ENCODE data around the gene REC8. TPM values are rescaled to one million over a fixed set of nuclear protein-coding genes. Genes with fewer than 3 reads are reported as not detected.

The REC8 gene
- polyA plus RNA-seq, 1 donor (not counting 4 experiments of a cell fraction or from before 2014, with no cell fraction given), result 6.3 TPM

DNA sequence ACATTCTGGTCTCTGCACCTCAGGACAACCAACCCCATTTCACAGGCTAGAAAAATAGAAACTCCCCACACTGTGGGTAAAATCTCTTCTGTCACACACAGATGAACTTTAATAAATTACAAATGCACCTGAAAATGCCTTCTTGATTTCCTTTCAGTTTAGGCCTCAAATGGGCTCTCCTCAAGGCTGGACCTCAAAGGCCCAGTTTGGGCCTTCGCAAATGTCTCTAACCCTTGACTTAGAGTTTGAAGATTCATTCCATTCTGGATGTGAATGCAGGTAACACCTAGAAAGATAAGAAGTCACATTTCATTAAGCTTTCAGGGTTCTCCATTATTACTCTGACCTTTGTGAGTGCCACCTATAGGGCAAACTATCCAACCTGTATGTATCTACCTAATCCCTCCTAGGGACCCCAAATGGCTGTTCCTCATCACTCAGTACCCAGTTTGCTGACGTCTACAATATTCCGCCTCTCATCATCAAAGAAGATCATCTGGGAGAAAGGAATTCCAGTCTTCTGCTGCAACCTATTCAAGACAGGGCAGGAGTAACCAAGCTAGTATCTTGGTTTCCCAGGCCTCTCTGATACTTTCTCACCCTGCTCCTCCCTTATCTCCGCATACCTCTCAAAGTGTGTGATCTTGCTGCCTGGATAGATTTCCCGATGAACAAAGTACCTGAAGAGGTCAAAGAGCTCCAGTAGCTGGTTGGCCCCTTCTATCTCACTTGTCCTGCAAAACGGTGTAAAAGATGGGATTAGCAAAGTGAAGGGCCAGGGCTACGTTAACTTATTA, 42.2 kb downstream of the REC8 start:
- peak overlapping the region; percentile 59 to 85 (median 82) for H3K4me3 ChIP-seq (ENCODE audit: control insufficient read depth in 2 of 3, extremely low read depth in 1 of 3, insufficient read depth in 2 of 3, low read depth in 1 of 3, low read length in 3 of 3)
- H3K9me3 ChIP-seq (ENCODE audit: control insufficient read depth, low read depth, low read length), result no peaks in the 10 kb centered on the region
- dilution Hi-C loops (cut with MboI; ENCODE audit: extremely low pct_ligation_motif_present, low sequenced_read_pairs), result no loop called here
- H3K79me2 ChIP-seq (ENCODE audit: control insufficient read depth, insufficient read depth, low read length), result peaks cover 12% of the 10 kb centered on the region
- peak overlapping the region; percentile 97 for H3K27ac ChIP-seq (ENCODE audit: control insufficient read depth, insufficient read depth, low read length)
- no peaks in the 10 kb centered on the region for H3K9me1 ChIP-seq (ENCODE audit: control insufficient read depth, extremely low read depth, insufficient read depth, low read length)
- H3K27me3 ChIP-seq (ENCODE audit: control insufficient read depth, extremely low read depth, insufficient read depth, low read length), result no peaks in the 10 kb centered on the region
- FAIRE-seq (no peak), DNase-seq (ENCODE audit: low read depth, low spot score) (no peak)
- peaks cover 10 to 24% of the 10 kb centered on the region in 2 experiments for H3K36me3 ChIP-seq (ENCODE audit: control insufficient read depth in 2 of 2, extremely low read depth in 1 of 2, insufficient read depth in 2 of 2, low read length in 2 of 2)
- no peaks in the 10 kb centered on the region for H4K20me1 ChIP-seq (ENCODE audit: control insufficient read depth, extremely low read depth, insufficient read depth, low read length)
- TF ChIP-seq, protein P1, sequence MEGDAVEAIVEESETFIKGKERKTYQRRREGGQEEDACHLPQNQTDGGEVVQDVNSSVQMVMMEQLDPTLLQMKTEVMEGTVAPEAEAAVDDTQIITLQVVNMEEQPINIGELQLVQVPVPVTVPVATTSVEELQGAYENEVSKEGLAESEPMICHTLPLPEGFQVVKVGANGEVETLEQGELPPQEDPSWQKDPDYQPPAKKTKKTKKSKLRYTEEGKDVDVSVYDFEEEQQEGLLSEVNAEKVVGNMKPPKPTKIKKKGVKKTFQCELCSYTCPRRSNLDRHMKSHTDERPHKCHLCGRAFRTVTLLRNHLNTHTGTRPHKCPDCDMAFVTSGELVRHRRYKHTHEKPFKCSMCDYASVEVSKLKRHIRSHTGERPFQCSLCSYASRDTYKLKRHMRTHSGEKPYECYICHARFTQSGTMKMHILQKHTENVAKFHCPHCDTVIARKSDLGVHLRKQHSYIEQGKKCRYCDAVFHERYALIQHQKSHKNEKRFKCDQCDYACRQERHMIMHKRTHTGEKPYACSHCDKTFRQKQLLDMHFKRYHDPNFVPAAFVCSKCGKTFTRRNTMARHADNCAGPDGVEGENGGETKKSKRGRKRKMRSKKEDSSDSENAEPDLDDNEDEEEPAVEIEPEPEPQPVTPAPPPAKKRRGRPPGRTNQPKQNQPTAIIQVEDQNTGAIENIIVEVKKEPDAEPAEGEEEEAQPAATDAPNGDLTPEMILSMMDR (optimal IDR thresholded peaks at IDR 0.05 in 1 of 3, IDR thresholded peaks at IDR 0.05 in 1 of 3, conservative IDR thresholded peaks at IDR 0.05 in 1 of 3; ENCODE audit: extremely low read depth in 1 of 3, insufficient read depth in 2 of 3, low read length in 3 of 3), result no peak
- TF ChIP-seq EZH2 (IDR thresholded peaks at IDR 0.05; ENCODE audit: low read length), result no peak
- H3K9ac ChIP-seq (ENCODE audit: control insufficient read depth, extremely low read depth, insufficient read depth, low read length), result peak overlapping the region; percentile 97
- H3K4me2 ChIP-seq (ENCODE audit: control insufficient read depth, extremely low read depth, insufficient read depth, low read depth, low read length), result peak overlapping the region; percentile 90
- peaks cover 12% of the 10 kb centered on the region for H3K4me1 ChIP-seq (ENCODE audit: control insufficient read depth, extremely low read depth, insufficient read depth, low read length)
- H2AFZ ChIP-seq (ENCODE audit: control insufficient read depth, low read length), result peak overlapping the region; percentile 83

DNA sequence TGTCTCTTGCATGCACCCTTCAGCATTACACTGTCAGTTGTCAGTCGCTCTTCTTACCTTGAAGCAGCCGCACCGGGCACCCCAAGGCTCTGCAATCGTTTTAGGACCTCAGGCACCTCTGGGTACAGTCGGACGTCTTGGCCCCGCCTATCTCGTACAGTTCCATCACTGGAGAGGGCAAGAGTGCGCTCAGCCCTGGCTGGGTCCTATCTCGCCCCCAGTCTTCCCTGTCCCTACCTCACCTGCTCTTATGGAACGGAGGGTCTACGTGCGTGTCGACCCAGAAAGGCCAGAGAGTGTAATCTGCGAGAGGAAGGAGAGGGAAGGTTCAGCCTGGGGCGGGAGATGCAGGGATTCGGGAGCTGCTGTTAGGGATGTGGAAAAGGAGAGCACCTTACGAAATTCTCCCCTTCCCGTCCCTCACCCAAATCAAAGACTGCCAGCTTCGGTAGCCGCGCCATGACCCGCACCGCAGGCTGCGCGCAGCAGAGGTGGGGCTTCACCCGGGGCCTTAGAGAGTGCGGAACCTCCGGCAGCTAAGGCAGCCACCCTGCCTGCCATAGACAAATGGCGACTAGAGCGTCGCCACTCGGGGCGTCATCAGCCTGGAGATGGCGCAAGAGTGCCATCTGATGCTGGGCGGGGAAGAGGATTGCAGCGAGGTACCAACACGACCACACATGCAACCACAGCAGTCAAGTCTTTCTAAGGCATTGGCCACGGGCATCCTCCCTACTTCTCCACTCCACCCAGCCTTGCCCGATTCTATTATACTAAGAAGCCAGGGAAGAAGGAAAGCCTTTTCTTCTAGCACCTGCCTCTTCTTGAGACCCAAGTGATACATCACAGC, 43.8 kb downstream of the REC8 start, which contains the start of gene MDP1:
Gene MDP1 (minus strand): TSS at position 572 of the 850 bp plus-strand sequence. CDS start 111 bp downstream, at position 461.
- H4K20me1 ChIP-seq (ENCODE audit: control insufficient read depth, extremely low read depth, insufficient read depth, low read length), result no peaks in the 10 kb centered on the region
- FAIRE-seq, result no peak

More for the DNA sequence above, 43.8 kb downstream of the REC8 start, which contains the start of gene MDP1:
- H3K9ac ChIP-seq (ENCODE audit: control insufficient read depth, extremely low read depth, insufficient read depth, low read length), result peak within 1 kb of the TSS; percentile 80
- TF ChIP-seq EZH2 (IDR thresholded peaks at IDR 0.05; ENCODE audit: low read length), result no peak
- TF ChIP-seq, protein P1 (optimal IDR thresholded peaks at IDR 0.05 in 1 of 3, IDR thresholded peaks at IDR 0.05 in 1 of 3, conservative IDR thresholded peaks at IDR 0.05 in 1 of 3; ENCODE audit: extremely low read depth in 1 of 3, insufficient read depth in 2 of 3, low read length in 3 of 3), result peak; percentile 46 to 99 (median 71)
- H3K36me3 ChIP-seq (ENCODE audit: control insufficient read depth in 2 of 2, extremely low read depth in 1 of 2, insufficient read depth in 2 of 2, low read length in 2 of 2), result peaks cover 10 to 14% of the 10 kb centered on the region in 2 experiments
- peaks cover 27% of the 10 kb centered on the region for H3K79me2 ChIP-seq (ENCODE audit: control insufficient read depth, insufficient read depth, low read length)
- DNase-seq (ENCODE audit: low read depth, low spot score), result no peak
- peak within 1 kb of the TSS; percentile 98 for H2AFZ ChIP-seq (ENCODE audit: control insufficient read depth, low read length)
- no peaks in the 10 kb centered on the region for H3K9me3 ChIP-seq (ENCODE audit: control insufficient read depth, low read depth, low read length)
- H3K27ac ChIP-seq (ENCODE audit: control insufficient read depth, insufficient read depth, low read length), result peak within 1 kb of the TSS; percentile 81
- no peaks in the 10 kb centered on the region for H3K9me1 ChIP-seq (ENCODE audit: control insufficient read depth, extremely low read depth, insufficient read depth, low read length)
- H3K4me1 ChIP-seq (ENCODE audit: control insufficient read depth, extremely low read depth, insufficient read depth, low read length), result peaks cover 12% of the 10 kb centered on the region
- peak within 1 kb of the TSS; percentile 94 for H3K4me2 ChIP-seq (ENCODE audit: control insufficient read depth, extremely low read depth, insufficient read depth, low read depth, low read length)
- dilution Hi-C loops (cut with MboI; ENCODE audit: extremely low pct_ligation_motif_present, low sequenced_read_pairs), result no loop called here
- H3K27me3 ChIP-seq (ENCODE audit: control insufficient read depth, extremely low read depth, insufficient read depth, low read length), result no peaks in the 10 kb centered on the region
- H3K4me3 ChIP-seq (ENCODE audit: control insufficient read depth in 2 of 3, extremely low read depth in 1 of 3, insufficient read depth in 2 of 3, low read depth in 1 of 3, low read length in 3 of 3), result peak within 1 kb of the TSS; percentile 45 to 92 (median 79)

Data from keratinocyte (primary cell).